Neural cell (in vitro differentiated cells): Measurements from ENCODE around the gene PCLO.

Experiments
- CTCF ChIP-seq: fragments of 450-650 bp; IDR thresholded peaks from 2 replicates; pipeline ENCODE4 v1.5.1; 2014; ENCODE audit warnings: antibody characterized with exemption, mild to moderate bottlenecking, moderate library complexity; ENCODE audit not compliant: poor library complexity, severe bottlenecking
- EP300 ChIP-seq: fragments of 450-650 bp; conservative IDR thresholded peaks from 2 replicates; pipeline ENCODE4 v1.6.1; 2014; ENCODE audit warnings: antibody characterized with exemption, mild to moderate bottlenecking, moderate library complexity; ENCODE audit not compliant: poor library complexity, severe bottlenecking
- EZH2 ChIP-seq: fragments of 200-600, 300-800 bp; shearing (Covaris generic), sonication (generic); IDR thresholded peaks from 2 replicates; pipeline ENCODE4 v1.6.1; 2014; ENCODE audit warnings: antibody characterized with exemption, low read length, borderline replicate concordance, mild to moderate bottlenecking; ENCODE audit not compliant: insufficient read depth, poor library complexity, severe bottlenecking
- RAD21 ChIP-seq: fragments of 450-650 bp; conservative IDR thresholded peaks from 2 replicates; pipeline ENCODE4 v1.6.1; 2014; ENCODE audit warnings: antibody characterized with exemption, mild to moderate bottlenecking, moderate library complexity
- REST ChIP-seq: IDR thresholded peaks from 2 replicates; pipeline ENCODE4 v1.6.1; 2012; ENCODE audit warnings: borderline replicate concordance

- TF ChIP-seq CTCF (no peak), RAD21 (no peak), EP300 (no peak), REST (no peak), EZH2 (no peak)
These were observed 198.4 kb downstream of the PCLO start for GRCh38 chr7:82964150-82964882.
